HepG2 (cell line): ENCODE measurements around the gene STX5. TPM values are rescaled to one million over a fixed set of nuclear protein-coding genes. Genes with fewer than 3 reads are reported as not detected.
A peak's percentile ranks its signal among the peaks of the same experiment; 100 is the strongest.

Experiments
- ATF1 ChIP-seq: IDR thresholded peaks from 2 replicates; pipeline ENCODE4 v1.6.1; 2016; ENCODE audit warnings: mild to moderate bottlenecking, control low read depth
- BRF2 ChIP-seq: sonication (generic); formaldehyde crosslinking; IDR thresholded peaks from 2 replicates; pipeline ENCODE4 v1.8.1; 2022; ENCODE audit warnings: mild to moderate bottlenecking, missing genetic modification reagents
- DRAP1 ChIP-seq: IDR thresholded peaks from 2 replicates; pipeline ENCODE4 v1.6.1; 2016; ENCODE audit warnings: missing genetic modification reagents, missing compliant biosample characterization
- ETS1 ChIP-seq: sonication (generic); formaldehyde crosslinking; IDR thresholded peaks from 2 replicates; pipeline ENCODE4 v1.4.0; 2020; ENCODE audit warnings: missing genetic modification reagents
- HMGXB3 ChIP-seq: sonication (generic); formaldehyde crosslinking; IDR thresholded peaks from 2 replicates; pipeline ENCODE4 v1.4.0; 2020; ENCODE audit warnings: missing genetic modification reagents, borderline replicate concordance
- HNF4G ChIP-seq, 2 experiments: sonication (generic) in 1 of 2; formaldehyde crosslinking in 1 of 2; IDR thresholded peaks; 2 replicates each; pipeline versions ENCODE4 v1.4.0 to v1.6.1; 2011 to 2020; ENCODE audit warnings: borderline replicate concordance in 2 of 2, low read depth in 2 of 2, mild to moderate bottlenecking in 2 of 2, low read length in 1 of 2, missing genetic modification reagents in 1 of 2, moderate library complexity in 1 of 2
- HNRNPH1 ChIP-seq: fragments of 200-400 bp; formaldehyde crosslinking; optimal IDR thresholded peaks from 2 replicates; pipeline ENCODE3; 2017; ENCODE audit warnings: mild to moderate bottlenecking, low read depth, low read length
- HNRNPLL ChIP-seq: fragments of 200-400 bp; formaldehyde crosslinking; IDR thresholded peaks from 2 replicates; pipeline ENCODE4 v1.6.1; 2017; ENCODE audit warnings: mild to moderate bottlenecking, low read depth, low read length; ENCODE audit not compliant: poor library complexity, severe bottlenecking
- LRRFIP1 ChIP-seq: sonication (generic); formaldehyde crosslinking; conservative IDR thresholded peaks from 2 replicates; pipeline ENCODE4 v1.4.0; 2020; ENCODE audit warnings: missing genetic modification reagents
- PAXIP1 ChIP-seq: sonication (generic); formaldehyde crosslinking; conservative IDR thresholded peaks from 2 replicates; pipeline ENCODE4 v1.4.0; 2020; ENCODE audit warnings: mild to moderate bottlenecking, missing genetic modification reagents, moderate library complexity
- ZNF558 ChIP-seq: sonication (generic); formaldehyde crosslinking; IDR thresholded peaks from 2 replicates; pipeline ENCODE4 v1.9.0; 2022; ENCODE audit warnings: mild to moderate bottlenecking, missing genetic modification reagents, borderline replicate concordance
- polyA plus RNA-seq, 8 experiments: library from polyadenylated mRNA; depleted of rRNA in 3 of 8; stranded (reverse) in 7 of 8; unstranded in 1 of 8; fragments of >200 nt; fragmentation: Illumina TruSeq in 4 of 8; extraction: Trizol in 4 of 8; gene quantifications; 2 replicates each; pipeline versions ENCODE4 v1.2.1 to v1.2.3, GENCODE V29; 2011 to 2016; ENCODE audit warnings: low read depth in 4 of 8, missing spikeins in 1 of 8, mixed read lengths in 1 of 8; ENCODE audit not compliant: insufficient read depth in 1 of 8
- total RNA-seq, 5 experiments: library from RNA; depleted of rRNA; stranded (reverse); fragments of >200 nt; fragmentation: Illumina TruSeq; extraction: Trizol; gene quantifications; 2 replicates each; pipeline ENCODE4 v1.2.3, GENCODE V29; 2016; ENCODE audit warnings: low read depth in 1 of 5

The STX5 gene
- total and polyA plus RNA-seq, 2 of the 13 experiments (the other 11 are each of a cell fraction or from before 2014, with no cell fraction given), result 26.9 to 30.0 TPM

GRCh38 chr11:62787005-62787759, 44.7 kb downstream of the STX5 start, which contains the start of gene TMEM179B (continued):
- peak; percentile 98 for TF ChIP-seq BRF2
- TF ChIP-seq HNRNPLL, result peak; percentile 60
- no peak for TF ChIP-seq ZNF558 (CRISPR knock-in tag)
- peak; percentile 53; the same call in 1 of the 2 replicates for TF ChIP-seq HMGXB3 (CRISPR knock-in tag)
- TF ChIP-seq LRRFIP1 (CRISPR knock-in tag), result no peak
- no peak for TF ChIP-seq HNRNPH1
- TF ChIP-seq ETS1, result 0 out of 2 replicates have a peak, but pooled peaks have one; percentile 44
- peak; percentile 68 for TF ChIP-seq PAXIP1 (CRISPR knock-in tag)
- TF ChIP-seq DRAP1 (CRISPR knock-in tag), result peak; percentile 84
- peak; percentile 90 for TF ChIP-seq ATF1 (CRISPR knock-in tag)
- no peak for TF ChIP-seq HNF4G (IDR thresholded peaks at IDR 0.05; ENCODE audit: borderline replicate concordance, low read depth, low read length)
- TF ChIP-seq HNF4G (CRISPR knock-in tag; IDR thresholded peaks at IDR 0.05; ENCODE audit: borderline replicate concordance, low read depth), result peak; percentile 14; the same call in 1 of the 2 replicates
